Measurements from ENCODE around the gene SDR42E1. TPM values are rescaled to one million over a fixed set of nuclear protein-coding genes. Genes with fewer than 3 reads are reported as not detected.
A peak's percentile ranks its signal among the peaks of the same experiment; 100 is the strongest.
"Not testable (repeated sequence)": the region's sequence is repeated elsewhere in the genome, so short reads cannot be mapped to it uniquely, and the experiment has no call there.

SDR42E1 gene
- total RNA-seq, 6 donors from 2014 or later = 2.1 to 5.7 (median 4.1) TPM

- no peak overlapping the region for H3K27ac ChIP-seq
- peak overlapping the region in 3 of 4 donors; percentile 51 to 70 (median 70) for H3K4me3 ChIP-seq
- 82 to 86% methylated on average over 8 of the region's 8 CpGs for WGBS, 2 donors
- no peaks in the 10 kb centered on the region for H3K36me3 ChIP-seq
- no peak for DNase-seq
- no peaks in the 10 kb centered on the region for H3K27me3 ChIP-seq
- peaks cover 0 to 5% (median 0%) of the 10 kb centered on the region in 4 donors for H3K4me1 ChIP-seq
- no peak for ATAC-seq (ENCODE audit: low FRiP score in 2 of 2)
- peaks cover 0 to 8% (median 7%) of the 10 kb centered on the region in 4 donors for H3K9me3 ChIP-seq
- TF ChIP-seq POLR2A (IDR thresholded peaks at IDR 0.05) = no peak
These were observed 621 bp downstream of the SDR42E1 start for GRCh38 chr16:82010649-82011048.

- not testable (repeated sequence) for H3K27me3 ChIP-seq; H3K27ac ChIP-seq; H3K4me1 ChIP-seq; ATAC-seq (ENCODE audit: low FRiP score in 2 of 2); H3K4me3 ChIP-seq; DNase-seq; H3K9me3 ChIP-seq; H3K36me3 ChIP-seq
- WGBS, 2 donors = 86 to 90% methylated on average over 4 of the region's 4 CpGs
These were observed 1.5 kb downstream of the SDR42E1 start for GRCh38 chr16:82009789-82010188.

GRCh38 chr16:82008957-82009592 is 2.2 kb downstream of the SDR42E1 start:
- WGBS, 2 donors = 94 to 97% methylated on average over 9 of the region's 9 CpGs
- Histone ChIP-seq H3K4me1 (peaks cover 0 to 5% (median 0%) of the 10 kb centered on the region in 4 donors), H3K9me3 (peaks cover 0 to 8% (median 7%) of the 10 kb centered on the region in 4 donors), H3K36me3 (no peaks in the 10 kb centered on the region), H3K27ac (no peak overlapping the region), H3K4me3 (no peak overlapping the region), H3K27me3 (no peaks in the 10 kb centered on the region)
- no peak for ATAC-seq (ENCODE audit: low FRiP score in 2 of 2)
- DNase-seq = no peak
- TF ChIP-seq CTCF (IDR thresholded peaks at IDR 0.05) (no peak), EP300 (IDR thresholded peaks at IDR 0.05) (no peak)

GRCh38 chr16:82007189-82007588 is 4.1 kb downstream of the SDR42E1 start:
- no peak for TF ChIP-seq CTCF (IDR thresholded peaks at IDR 0.05)
- TF ChIP-seq POLR2A (IDR thresholded peaks at IDR 0.05) = no peak
- no peak for TF ChIP-seq POLR2AphosphoS5 (IDR thresholded peaks at IDR 0.05)
- no peak for TF ChIP-seq EP300 (IDR thresholded peaks at IDR 0.05)
- Histone ChIP-seq H3K9me3 (peaks cover 0 to 8% (median 7%) of the 10 kb centered on the region in 4 donors), H3K4me3 (no peak overlapping the region), H3K27me3 (no peaks in the 10 kb centered on the region), H3K36me3 (no peaks in the 10 kb centered on the region), H3K27ac (no peak overlapping the region), H3K4me1 (peaks cover 0 to 5% (median 0%) of the 10 kb centered on the region in 4 donors)
- WGBS, 2 donors = 68 to 74% methylated on average over 2 of the region's 2 CpGs
- DNase-seq (no peak), ATAC-seq (ENCODE audit: low FRiP score in 2 of 2) (no peak)

GRCh38 chr16:82006036-82006435 is 5.2 kb downstream of the SDR42E1 start:
- Histone ChIP-seq H3K4me3 (no peak overlapping the region), H3K27ac (no peak overlapping the region), H3K36me3 (no peaks in the 10 kb centered on the region), H3K27me3 (no peaks in the 10 kb centered on the region), H3K4me1 (peaks cover 0 to under 1% (median 0%) of the 10 kb centered on the region in 4 donors), H3K9me3 (peaks cover 0 to 8% (median 7%) of the 10 kb centered on the region in 4 donors)
- DNase-seq = no peak
- TF ChIP-seq CTCF (IDR thresholded peaks at IDR 0.05) = no peak
- no peak for ATAC-seq (ENCODE audit: low FRiP score in 2 of 2)
- WGBS, 2 donors = 89% methylated on average over 5 of the region's 5 CpGs
